ENCODE results near the gene ABCD3. TPM values are rescaled to one million over a fixed set of nuclear protein-coding genes. Genes with fewer than 3 reads are reported as not detected.

ABCD3 gene
- total RNA-seq, 6 experiments from 2014 or later, result 54.9 to 94.0 (median 65.6) TPM

GRCh38 chr1:94550800-94551241, 132.6 kb downstream of the ABCD3 start:
- ATAC-seq, result no peak
- Histone ChIP-seq H3K27me3 (no peaks in the 10 kb centered on the region), H3K36me3 (no peaks in the 10 kb centered on the region), H3K27ac (no peak overlapping the region), H3K4me3 (no peak overlapping the region), H3K9me3 (no peaks in the 10 kb centered on the region), H3K4me1 (no peaks in the 10 kb centered on the region)
- 65% methylated on average over 4 of the region's 5 CpGs for WGBS (ENCODE audit: insufficient coverage, low coverage, low lambda C conversion rate, missing lambda C conversion rate)
- intact Hi-C loops (cut with DNase I), result no loop called here
- no peak for DNase-seq
- TF ChIP-seq CTCF (IDR thresholded peaks at IDR 0.05) (no peak), POLR2A (IDR thresholded peaks at IDR 0.05) (no peak)

- TF ChIP-seq POLR2A (IDR thresholded peaks at IDR 0.05) (no peak), CTCF (IDR thresholded peaks at IDR 0.05) (no peak)
- Histone ChIP-seq H3K36me3 (no peaks in the 10 kb centered on the region), H3K27me3 (no peaks in the 10 kb centered on the region), H3K9me3 (no peaks in the 10 kb centered on the region), H3K4me1 (no peaks in the 10 kb centered on the region), H3K4me3 (no peak overlapping the region), H3K27ac (no peak overlapping the region)
- DNase-seq (no peak), ATAC-seq (no peak)
- intact Hi-C loops (cut with DNase I), result no loop called here
- WGBS (ENCODE audit: insufficient coverage, low coverage, low lambda C conversion rate, missing lambda C conversion rate), result 61% methylated on average over 6 of the region's 7 CpGs
These were observed 133.3 kb downstream of the ABCD3 start for GRCh38 chr1:94551449-94551848.

GRCh38 chr1:94552071-94552586, 133.9 kb downstream of the ABCD3 start:
- H3K27me3 ChIP-seq, result no peaks in the 10 kb centered on the region
- 67% methylated on average over 6 of the region's 8 CpGs for WGBS (ENCODE audit: insufficient coverage, low coverage, low lambda C conversion rate, missing lambda C conversion rate)
- no peak overlapping the region for H3K4me3 ChIP-seq
- TF ChIP-seq POLR2A (IDR thresholded peaks at IDR 0.05), result no peak
- TF ChIP-seq CTCF (IDR thresholded peaks at IDR 0.05), result no peak
- intact Hi-C loops (cut with DNase I), result no loop called here
- peak in 1 of 4 donors; percentile 27 for ATAC-seq
- no peaks in the 10 kb centered on the region for H3K4me1 ChIP-seq
- H3K27ac ChIP-seq, result no peak overlapping the region
- no peaks in the 10 kb centered on the region for H3K9me3 ChIP-seq
- no peak for DNase-seq
- no peaks in the 10 kb centered on the region for H3K36me3 ChIP-seq

GRCh38 chr1:94553323-94553730, 135.1 kb downstream of the ABCD3 start:
- ATAC-seq, result no peak
- 17% methylated on average over 5 of the region's 5 CpGs for WGBS (ENCODE audit: insufficient coverage, low coverage, low lambda C conversion rate, missing lambda C conversion rate)

More at GRCh38 chr1:94553323-94553730, 135.1 kb downstream of the ABCD3 start:
- no peaks in the 10 kb centered on the region for H3K9me3 ChIP-seq
- no peaks in the 10 kb centered on the region for H3K27me3 ChIP-seq
- H3K4me3 ChIP-seq, result no peak overlapping the region
- no peaks in the 10 kb centered on the region for H3K36me3 ChIP-seq
- TF ChIP-seq POLR2A (IDR thresholded peaks at IDR 0.05) (no peak), CTCF (IDR thresholded peaks at IDR 0.05) (no peak)
- DNase-seq, result no peak
- no peak overlapping the region for H3K27ac ChIP-seq
- intact Hi-C loops (cut with DNase I), result no loop called here
- H3K4me1 ChIP-seq, result no peaks in the 10 kb centered on the region

All from right lobe of liver (tissue), 6 donors.